Thyroid gland (tissue), 4 donors: ENCODE data around the gene DIAPH1. TPM values are rescaled to one million over a fixed set of nuclear protein-coding genes. Genes with fewer than 3 reads are reported as not detected.
A peak's percentile ranks its signal among the peaks of the same experiment; 100 is the strongest.

Source experiments
- DNase-seq, 2 donors: peaks; one replicate each; pipeline ENCODE4 v3.0.0-alpha.2; 2019
- H3K27ac ChIP-seq, 3 donors: fragments of 200-600 bp; sonication (generic); 1 replicate in 2 of 3; 2 replicates in 1 of 3; pipeline ENCODE4 v1.5.1; 2016 to 2019; ENCODE audit warnings: mild to moderate bottlenecking in 1 of 3, moderate library complexity in 1 of 3
- H3K27me3 ChIP-seq: fragments of 200-600 bp; sonication (generic); one replicate; pipeline ENCODE4 v1.5.1; 2019
- H3K36me3 ChIP-seq, 2 donors: fragments of 200-600 bp; sonication (generic); one replicate each; pipeline ENCODE4 v1.5.1; 2016 to 2019
- H3K4me1 ChIP-seq, 2 donors: fragments of 200-600 bp; sonication (generic); one replicate each; pipeline ENCODE4 v1.5.1; 2017 to 2019
- H3K4me3 ChIP-seq, 3 donors: fragments of 200-600 bp; sonication (generic); replicated peaks in 1 of 3; 1 replicate in 2 of 3; 2 replicates in 1 of 3; pipeline ENCODE4 v1.5.1; 2016; ENCODE audit warnings: mild to moderate bottlenecking in 1 of 3
- H3K9me3 ChIP-seq: fragments of 200-600 bp; sonication (generic); one replicate; pipeline ENCODE4 v1.5.1; 2017
- POLR2A ChIP-seq, 2 donors: fragments of 450-650 bp; IDR thresholded peaks; one replicate each; pipeline ENCODE4 v1.6.1; 2017; ENCODE audit warnings: antibody characterized with exemption in 2 of 2, mild to moderate bottlenecking in 2 of 2, moderate library complexity in 1 of 2
- WGBS, 2 donors: methylation state at CpG; one replicate each; pipeline ENCODE4 v1.1.5; 2017; 5-methylcytosine and 5-hydroxymethylcytosine counted together
- intact Hi-C: fragments of 100-400 bp; cut with DNase I; formaldehyde crosslinking; loops from one replicate; pipeline ENCODE4 v1.15.1; 2023
- total RNA-seq, 4 donors: library from RNA; depleted of rRNA; stranded (reverse); fragments of >200 nt; gene quantifications; one replicate each; pipeline ENCODE4 v1.2.3, GENCODE V29; 2016
- TF ChIP-seq, protein P1 (sequence below), 6 experiments: fragments of 200-600 bp in 3 of 6; fragments of 450-650 bp in 3 of 6; sonication (generic) in 3 of 6; IDR thresholded peaks; one replicate each; pipeline ENCODE4 v1.5.1; 2016 to 2019; ENCODE audit warnings: antibody characterized with exemption in 6 of 6, mild to moderate bottlenecking in 2 of 6, inconsistent platforms in 1 of 6, moderate library complexity in 1 of 6

The DIAPH1 gene
- total RNA-seq, 4 donors from 2014 or later: 82.1 to 103 (median 89.7) TPM

DNA sequence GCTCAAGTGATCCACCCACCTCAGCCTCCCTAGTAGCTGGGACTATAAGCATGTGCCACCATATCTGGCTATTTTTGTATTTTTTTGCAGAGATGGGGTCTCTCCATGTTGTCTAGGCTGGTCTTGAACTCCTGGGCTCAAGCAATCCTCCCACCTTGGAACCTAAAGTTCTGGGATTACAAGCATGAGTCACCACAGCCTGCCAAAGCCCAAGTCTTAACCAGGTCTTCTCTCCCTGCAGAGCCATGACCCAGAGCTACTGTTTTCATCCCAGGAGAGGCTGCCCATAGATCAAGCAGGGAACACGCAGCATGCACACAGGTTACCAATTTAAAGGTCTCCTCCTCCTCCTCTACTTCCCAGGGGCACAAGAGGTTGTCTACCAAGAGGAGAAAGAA is 100.2 kb downstream of the DIAPH1 start:
- no peak for TF ChIP-seq POLR2A (IDR thresholded peaks at IDR 0.05)
- TF ChIP-seq, protein P1, sequence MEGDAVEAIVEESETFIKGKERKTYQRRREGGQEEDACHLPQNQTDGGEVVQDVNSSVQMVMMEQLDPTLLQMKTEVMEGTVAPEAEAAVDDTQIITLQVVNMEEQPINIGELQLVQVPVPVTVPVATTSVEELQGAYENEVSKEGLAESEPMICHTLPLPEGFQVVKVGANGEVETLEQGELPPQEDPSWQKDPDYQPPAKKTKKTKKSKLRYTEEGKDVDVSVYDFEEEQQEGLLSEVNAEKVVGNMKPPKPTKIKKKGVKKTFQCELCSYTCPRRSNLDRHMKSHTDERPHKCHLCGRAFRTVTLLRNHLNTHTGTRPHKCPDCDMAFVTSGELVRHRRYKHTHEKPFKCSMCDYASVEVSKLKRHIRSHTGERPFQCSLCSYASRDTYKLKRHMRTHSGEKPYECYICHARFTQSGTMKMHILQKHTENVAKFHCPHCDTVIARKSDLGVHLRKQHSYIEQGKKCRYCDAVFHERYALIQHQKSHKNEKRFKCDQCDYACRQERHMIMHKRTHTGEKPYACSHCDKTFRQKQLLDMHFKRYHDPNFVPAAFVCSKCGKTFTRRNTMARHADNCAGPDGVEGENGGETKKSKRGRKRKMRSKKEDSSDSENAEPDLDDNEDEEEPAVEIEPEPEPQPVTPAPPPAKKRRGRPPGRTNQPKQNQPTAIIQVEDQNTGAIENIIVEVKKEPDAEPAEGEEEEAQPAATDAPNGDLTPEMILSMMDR (IDR thresholded peaks at IDR 0.05): no peak
- peaks cover 9 to 42% of the 10 kb centered on the region in 2 donors for H3K4me1 ChIP-seq
- peaks cover 8 to 9% of the 10 kb centered on the region in 2 donors for H3K36me3 ChIP-seq

DNA sequence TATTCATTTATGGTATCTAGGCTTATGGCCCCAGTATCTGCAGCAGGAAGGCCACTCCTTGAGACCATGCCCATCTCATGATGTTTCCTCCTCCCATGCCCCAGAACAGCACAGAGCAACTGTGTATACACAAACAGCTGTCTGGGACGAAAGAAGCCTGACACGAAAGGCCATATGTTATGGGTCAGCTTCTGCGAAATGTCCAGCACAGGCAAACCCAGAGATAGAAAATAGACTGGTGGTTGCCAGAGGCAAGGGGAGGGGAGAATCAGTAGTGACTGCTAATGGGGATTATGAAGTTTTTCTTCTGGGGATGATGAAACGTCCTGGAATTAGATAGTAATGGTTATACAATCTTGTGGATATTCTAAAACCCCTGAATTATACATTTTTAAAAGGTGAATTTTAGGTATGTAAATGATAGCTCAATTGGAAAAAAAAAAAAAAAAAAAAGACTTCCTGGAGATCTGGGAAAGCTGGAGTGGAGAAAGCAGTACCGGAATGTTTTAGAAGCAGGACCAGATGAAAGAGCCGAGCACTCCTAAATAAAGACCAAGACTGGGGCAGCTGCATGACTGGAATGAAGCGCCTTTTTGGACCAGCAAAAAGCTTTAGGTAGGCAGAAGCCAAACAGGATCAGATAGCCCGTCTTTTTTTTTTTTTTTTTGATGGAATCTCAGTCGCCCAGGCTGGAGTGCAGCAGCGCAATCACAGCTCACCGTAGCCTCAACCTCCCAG is 100.8 kb downstream of the DIAPH1 start:
- 90 to 93% methylated on average over 11 of the region's 11 CpGs for WGBS, 2 donors
- Histone ChIP-seq H3K9me3 (no peaks in the 10 kb centered on the region), H3K36me3 (peaks cover 8 to 9% of the 10 kb centered on the region in 2 donors), H3K27me3 (no peaks in the 10 kb centered on the region), H3K4me1 (peaks cover 14 to 43% of the 10 kb centered on the region in 2 donors), H3K27ac (no peak overlapping the region), H3K4me3 (no peak overlapping the region)
- intact Hi-C loops: loop anchor here (5.0 kb wide), 1 partner anchor 41 kb away; the partner anchor contains the start of gene PCDHGC3
- DNase-seq: no peak
- TF ChIP-seq POLR2A (IDR thresholded peaks at IDR 0.05): no peak
- TF ChIP-seq, protein P1 (IDR thresholded peaks at IDR 0.05): no peak

More for the DNA sequence above, 100.2 kb downstream of the DIAPH1 start:
- 93 to 100% methylated on average over 1 of the region's 1 CpG for WGBS, 2 donors
- no peaks in the 10 kb centered on the region for H3K9me3 ChIP-seq
- H3K27me3 ChIP-seq: no peaks in the 10 kb centered on the region
- H3K27ac ChIP-seq: no peak overlapping the region
- DNase-seq: no peak
- intact Hi-C loops: loop anchor here (5.0 kb wide), 1 partner anchor 41 kb away; the partner anchor contains the start of gene PCDHGC3
- H3K4me3 ChIP-seq: no peak overlapping the region

DNA sequence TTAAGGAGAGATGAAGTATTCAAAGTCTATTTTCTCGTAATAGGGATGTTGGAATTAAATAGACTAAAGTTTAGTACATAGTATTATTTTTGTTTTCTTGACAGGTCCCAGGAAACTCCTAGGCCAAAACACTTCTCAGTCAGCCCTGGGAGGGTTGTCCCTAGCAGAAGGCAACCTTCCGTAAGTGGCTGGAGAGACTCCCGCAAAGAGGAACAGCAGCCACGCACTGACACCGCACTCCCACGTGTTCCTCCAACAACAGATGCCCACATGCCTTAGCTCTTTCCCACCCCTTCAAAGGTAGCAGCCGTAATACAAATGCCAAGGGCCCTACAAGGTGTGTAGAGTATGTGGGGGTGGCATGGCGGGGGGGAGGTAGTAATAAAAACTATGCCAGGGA is 101.5 kb downstream of the DIAPH1 start:
- Histone ChIP-seq H3K27ac (no peak overlapping the region), H3K36me3 (peaks cover 8 to 9% of the 10 kb centered on the region in 2 donors), H3K4me1 (peaks cover 14 to 46% of the 10 kb centered on the region in 2 donors), H3K4me3 (no peak overlapping the region), H3K9me3 (no peaks in the 10 kb centered on the region), H3K27me3 (no peaks in the 10 kb centered on the region)
- 92 to 93% methylated on average over 8 of the region's 8 CpGs for WGBS, 2 donors
- intact Hi-C loops: loop anchor here (5.0 kb wide), 1 partner anchor 40 kb away; the partner anchor contains the start of gene PCDHGC3
- no peak for DNase-seq
- TF ChIP-seq, protein P1 (IDR thresholded peaks at IDR 0.05): no peak
- TF ChIP-seq POLR2A (IDR thresholded peaks at IDR 0.05): no peak

DNA sequence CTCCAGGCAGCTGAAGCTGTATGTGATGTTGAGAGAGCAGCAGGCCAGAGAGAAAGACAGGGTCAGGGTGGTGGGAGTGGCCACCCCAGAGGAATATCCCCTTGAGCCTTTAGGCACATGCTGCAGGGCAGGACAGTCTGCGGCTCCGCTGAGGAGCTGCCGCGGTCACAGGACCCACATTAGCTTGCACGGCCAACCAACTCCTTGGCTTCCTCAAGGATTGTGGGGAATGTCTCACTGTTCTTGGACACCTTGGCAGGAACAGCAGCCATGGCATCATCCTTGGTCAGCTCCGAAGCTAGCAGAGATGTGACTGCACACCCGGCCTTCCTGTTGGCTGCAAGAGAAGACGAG is 102.2 kb downstream of the DIAPH1 start:
- Histone ChIP-seq H3K27me3 (no peaks in the 10 kb centered on the region), H3K4me1 (peaks cover 14 to 45% of the 10 kb centered on the region in 2 donors), H3K36me3 (peaks cover 8 to 9% of the 10 kb centered on the region in 2 donors), H3K9me3 (no peaks in the 10 kb centered on the region), H3K27ac (peak overlapping the region in 1 of 3 donors; percentile 25), H3K4me3 (no peak overlapping the region)
- 83 to 88% methylated on average over 7 to 8 of the region's 8 CpGs for whole genome bisulfite sequencing, 2 donors
- no peak for DNase-seq
- intact Hi-C loops: loop anchor here (5.0 kb wide), 1 partner anchor 39 kb away; the partner anchor contains the start of gene PCDHGC3
- TF ChIP-seq POLR2A (IDR thresholded peaks at IDR 0.05): no peak
- TF ChIP-seq, protein P1 (IDR thresholded peaks at IDR 0.05): no peak
